WI38 (cell line): ENCODE results near the gene DNLZ.

Experiments
- H3K4me3 ChIP-seq: 2 replicates; pipeline ENCODE4 v1.5.1; 2011; ENCODE audit warnings: low read depth, mild to moderate bottlenecking, control low read depth, low read length
- CTCF ChIP-seq: IDR thresholded peaks from 2 replicates; pipeline ENCODE4 v1.5.1; 2012; ENCODE audit warnings: low read depth, mild to moderate bottlenecking, control low read depth, low read length

Gene DNLZ

DNA sequence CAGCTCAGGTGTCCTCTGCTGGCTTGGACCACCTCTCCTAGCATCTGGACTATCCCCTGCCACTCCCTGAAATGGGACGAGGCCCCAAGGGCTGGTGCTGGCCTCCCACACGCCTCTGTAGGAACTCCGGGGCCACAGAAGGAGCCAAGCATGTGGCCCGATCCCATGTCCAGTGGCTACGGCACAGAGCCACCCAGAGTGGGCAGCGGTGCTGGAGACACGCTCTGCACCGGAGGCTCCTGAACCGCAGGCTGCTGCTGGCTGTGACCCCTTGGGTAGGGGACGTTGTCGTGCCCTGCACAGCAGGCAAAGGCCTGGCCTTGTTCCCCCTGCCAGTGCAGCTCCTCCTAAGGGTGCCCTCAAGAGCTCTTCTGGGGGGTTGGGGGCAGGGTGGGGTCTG, 16.3 kb upstream of the DNLZ start:
- TF ChIP-seq CTCF = no peak
- H3K4me3 ChIP-seq = no peak overlapping the region

- H3K4me3 ChIP-seq = no peak overlapping the region
- TF ChIP-seq CTCF = no peak
Observed at GRCh38 chr9:136379401-136379800, 15.9 kb upstream of the DNLZ start.

- no peak for TF ChIP-seq CTCF
- H3K4me3 ChIP-seq = no peak overlapping the region
Observed at GRCh38 chr9:136379003-136379287, 15.4 kb upstream of the DNLZ start.

DNA sequence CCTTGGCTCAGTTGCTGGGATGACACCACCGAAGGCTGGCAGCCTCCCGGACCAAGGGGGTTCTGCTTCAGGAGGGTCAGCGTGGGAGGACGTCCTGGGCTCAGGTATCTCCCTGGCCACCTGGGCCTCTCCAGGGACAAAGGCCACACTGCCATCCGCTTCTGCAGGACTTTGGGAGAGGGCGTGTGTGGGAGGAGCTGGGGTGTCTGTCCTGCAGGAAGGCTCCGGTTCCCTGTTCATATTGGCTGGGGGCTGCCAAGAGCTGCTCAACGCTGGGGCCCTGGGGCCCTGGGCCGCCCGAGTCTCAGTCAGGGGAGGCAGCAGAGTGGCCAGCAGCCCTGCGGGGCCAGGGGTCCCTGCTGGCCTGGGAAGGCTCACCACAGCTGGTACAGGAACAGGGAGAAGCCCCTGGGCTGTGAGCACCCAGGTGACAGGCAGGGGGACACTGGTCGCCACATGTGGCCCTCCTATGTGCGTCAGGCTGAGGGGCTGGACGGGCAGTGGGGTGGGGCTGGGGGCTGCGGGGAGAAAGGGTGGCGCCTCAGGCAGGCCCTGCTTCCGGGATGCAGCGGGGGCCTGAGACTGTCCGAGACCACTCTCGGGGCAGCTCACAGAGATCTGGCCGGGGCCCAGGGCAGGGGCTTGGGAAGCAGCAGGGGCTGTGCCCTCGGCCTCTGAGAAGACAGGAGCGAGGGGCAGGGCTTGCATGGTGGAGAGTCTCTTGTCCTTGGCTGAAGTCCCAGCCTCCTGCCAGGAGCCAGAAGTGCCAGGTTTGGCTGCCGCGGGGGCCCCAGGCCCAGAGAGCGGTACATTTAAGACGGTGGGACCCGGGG, 14.8 kb upstream of the DNLZ start:
- TF ChIP-seq CTCF = no peak
- no peak overlapping the region for H3K4me3 ChIP-seq

- no peak overlapping the region for H3K4me3 ChIP-seq
- TF ChIP-seq CTCF = no peak
Observed at GRCh38 chr9:136377341-136378169, 14.0 kb upstream of the DNLZ start.

DNA sequence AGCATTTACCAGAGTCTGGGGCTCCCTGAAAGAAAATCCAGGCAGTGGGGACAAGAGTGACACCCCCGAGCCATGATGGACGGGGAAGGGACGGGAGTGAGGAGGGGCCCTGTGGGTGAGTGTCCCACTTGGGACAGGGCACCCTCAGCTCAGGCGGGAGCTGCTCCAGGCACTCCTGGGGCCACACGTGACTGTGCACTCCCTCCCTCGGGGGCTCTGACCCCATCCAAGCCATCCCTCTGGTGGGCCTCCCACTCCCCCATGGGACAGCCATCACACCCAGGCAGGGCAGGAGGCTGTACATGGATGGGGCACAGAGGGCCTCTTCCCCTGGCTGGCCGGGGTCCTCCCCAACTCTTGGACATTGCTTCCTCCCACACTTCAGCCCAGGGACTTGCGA, 12.9 kb upstream of the DNLZ start:
- H3K4me3 ChIP-seq = no peak overlapping the region
- TF ChIP-seq CTCF = no peak

DNA sequence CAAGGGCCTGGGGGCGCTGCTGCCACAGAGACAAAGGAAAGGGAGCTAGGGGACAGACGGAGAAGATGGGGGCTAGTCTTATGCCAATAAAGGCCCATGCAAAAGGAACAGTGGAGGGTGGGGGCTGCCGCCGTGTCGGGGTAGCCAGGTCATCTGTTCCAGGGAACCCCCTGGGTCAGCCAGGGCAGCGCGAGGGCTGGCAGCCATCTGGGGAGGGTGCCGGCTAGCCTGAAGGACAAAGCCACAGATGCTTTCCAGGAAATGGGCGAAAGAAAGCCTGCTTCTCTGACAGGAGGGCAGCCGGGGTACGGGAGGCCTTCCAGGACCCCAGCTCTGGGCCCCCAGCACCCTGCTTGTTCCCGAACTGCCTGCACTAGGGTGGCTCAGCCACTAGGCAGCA, 11.6 kb upstream of the DNLZ start:
- no peak for TF ChIP-seq CTCF
- H3K4me3 ChIP-seq = no peak overlapping the region
